ENCODE measurements around the gene IFIT1B.

DNA sequence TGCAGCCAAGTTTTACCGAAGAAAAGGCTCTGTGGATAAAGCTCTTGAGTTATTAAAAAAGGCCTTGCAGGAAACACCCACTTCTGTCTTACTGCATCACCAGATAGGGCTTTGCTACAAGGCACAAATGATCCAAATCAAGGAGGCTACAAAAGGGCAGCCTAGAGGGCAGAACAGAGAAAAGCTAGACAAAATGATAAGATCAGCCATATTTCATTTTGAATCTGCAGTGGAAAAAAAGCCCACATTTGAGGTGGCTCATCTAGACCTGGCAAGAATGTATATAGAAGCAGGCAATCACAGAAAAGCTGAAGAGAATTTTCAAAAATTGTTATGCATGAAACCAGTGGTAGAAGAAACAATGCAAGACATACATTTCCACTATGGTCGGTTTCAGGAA lies 25.2 kb downstream of the IFIT1B start:
- TF ChIP-seq GATA2 (IDR thresholded peaks at IDR 0.05; ENCODE audit: low read depth, low read length) = no peak
- TF ChIP-seq GATA3 (IDR thresholded peaks at IDR 0.05; ENCODE audit: low read depth, low read length) = no peak

Measured in SH-SY5Y (cell line).